Pulmonary artery endothelial cell (primary cell): ENCODE data around the gene MRPL18. TPM values are rescaled to one million over a fixed set of nuclear protein-coding genes. Genes with fewer than 3 reads are reported as not detected.
"Not testable (repeated sequence)": the region's sequence is repeated elsewhere in the genome, so short reads cannot be mapped to it uniquely, and the experiment has no call there.

ENCODE experiments used
- DNase-seq: peaks from one replicate; pipeline ENCODE4 v3.0.0-alpha.2; 2011; ENCODE audit warnings: low read depth, low spot score
- total RNA-seq: library from RNA; depleted of rRNA; stranded (reverse); fragments of >200 nt; gene quantifications from 2 replicates; pipeline ENCODE4 v1.2.3, GENCODE V29; 2014

Gene MRPL18
- total RNA-seq = 80.0 and 147 TPM in 2 replicates

- DNase-seq = peak; percentile 96
Measured at GRCh38 chr6:159790149-159790955, at the start of gene MRPL18. Gene MRPL18 (plus strand): TSS chr6:159790467. CDS start chr6:159790588, 121 bp downstream.

GRCh38 chr6:159742165-159742564 is 48.1 kb upstream of the MRPL18 start:
- DNase-seq = no peak

DNA sequence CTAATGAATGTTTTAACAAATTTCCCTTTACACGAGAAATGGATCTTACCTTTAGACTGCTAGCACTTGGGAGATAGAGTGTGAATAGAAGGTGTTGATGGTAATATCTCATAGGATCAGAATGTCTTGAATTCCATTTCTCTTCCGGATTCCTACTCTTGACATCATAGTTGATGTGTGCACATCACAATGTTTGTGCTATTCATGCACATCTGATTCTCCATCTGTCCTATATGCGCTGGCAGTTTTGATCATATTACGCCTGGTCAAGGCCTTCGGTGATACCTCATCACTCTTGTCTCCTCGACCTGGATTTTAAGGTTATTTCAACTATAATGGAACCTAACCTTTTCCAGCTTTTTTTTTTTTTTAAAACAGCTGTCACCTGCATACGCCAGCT is 45.2 kb upstream of the MRPL18 start:
- DNase-seq = no peak

DNA sequence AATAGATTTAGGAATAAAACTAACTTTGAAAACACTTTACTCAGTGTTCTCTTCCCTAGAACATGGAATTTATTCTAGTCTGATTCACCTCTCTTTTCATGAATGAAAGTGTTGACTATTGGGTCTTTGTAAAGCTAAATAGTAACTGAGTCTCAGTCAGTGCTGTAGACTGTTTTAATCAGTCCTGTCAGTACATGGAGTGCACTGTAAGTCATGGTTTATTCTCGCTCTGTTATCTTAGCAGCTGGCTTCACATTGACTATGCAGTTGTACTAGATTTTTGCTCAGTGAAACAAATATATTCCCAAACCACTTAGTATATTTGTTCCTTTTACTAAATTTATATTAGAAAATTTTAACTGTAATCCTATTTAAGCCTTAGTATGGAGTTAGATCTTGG is 43.5 kb upstream of the MRPL18 start:
- no peak for DNase-seq

GRCh38 chr6:159748127-159748526 is 42.1 kb upstream of the MRPL18 start:
- DNase-seq = not testable (repeated sequence)

DNA sequence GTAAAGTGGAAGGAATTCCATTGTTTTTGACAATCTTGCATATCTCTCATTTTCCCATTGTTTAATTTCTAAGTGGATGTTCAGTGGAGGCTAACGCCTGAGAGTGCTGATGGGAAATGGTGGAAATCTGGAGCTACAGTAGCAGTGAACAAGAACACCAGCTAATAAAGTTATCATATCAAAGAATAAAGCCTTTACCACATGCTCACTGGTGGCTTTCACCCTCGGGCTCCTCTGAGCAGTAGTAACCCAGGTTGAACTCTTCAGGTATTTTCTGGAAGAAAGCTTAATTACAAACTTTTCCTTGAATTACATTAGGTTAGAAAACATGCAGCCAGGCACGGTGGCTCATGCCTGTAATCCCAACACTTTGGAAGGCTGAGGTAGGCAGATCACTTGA is 38.8 kb upstream of the MRPL18 start:
- DNase-seq = no peak

- DNase-seq = no peak
Measured at GRCh38 chr6:159753081-159753872, 37.0 kb upstream of the MRPL18 start.

DNA sequence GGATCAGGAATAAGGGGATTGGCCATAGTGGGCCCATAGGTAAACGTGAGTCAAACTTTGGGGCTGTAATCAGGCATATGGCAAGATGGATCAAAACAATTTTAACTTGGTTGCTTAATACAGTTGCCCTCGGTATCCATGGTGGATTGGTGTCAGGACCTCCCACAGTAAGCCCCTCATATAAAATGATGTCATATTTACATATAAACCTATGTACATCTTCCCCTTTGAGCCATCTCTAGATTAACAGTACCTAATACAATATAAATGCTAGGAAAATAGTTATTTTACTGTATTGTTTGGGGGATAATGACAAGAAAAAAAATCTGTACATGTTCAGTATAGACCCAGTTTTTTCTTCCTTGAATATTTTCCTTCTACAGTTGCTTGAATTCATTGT is 35.9 kb upstream of the MRPL18 start:
- DNase-seq = no peak

GRCh38 chr6:159754959-159755914 is 35.0 kb upstream of the MRPL18 start:
- DNase-seq = no peak

- DNase-seq = no peak
Measured at GRCh38 chr6:159756508-159756907, 33.8 kb upstream of the MRPL18 start.

GRCh38 chr6:159758031-159759001 is 32.0 kb upstream of the MRPL18 start:
- no peak for DNase-seq

DNA sequence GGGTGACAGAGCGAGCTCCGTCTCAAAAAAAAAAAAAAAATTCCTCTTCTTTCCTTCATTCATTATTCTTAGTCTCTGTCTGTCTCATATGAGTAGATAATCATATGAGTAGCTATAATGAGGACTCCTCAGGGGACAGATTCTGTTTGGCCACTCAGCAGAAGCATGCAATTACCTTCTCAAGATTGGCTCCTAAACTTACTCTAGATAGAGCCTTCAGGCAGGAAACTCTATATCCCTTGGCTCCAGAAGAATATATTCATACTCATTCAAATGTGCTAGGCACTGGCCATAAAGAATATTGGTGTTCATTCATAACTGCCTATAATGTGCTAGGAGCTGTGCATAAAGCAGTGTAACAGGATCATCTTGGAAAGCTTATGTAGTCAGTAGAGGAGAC is 30.6 kb upstream of the MRPL18 start:
- no peak for DNase-seq

DNA sequence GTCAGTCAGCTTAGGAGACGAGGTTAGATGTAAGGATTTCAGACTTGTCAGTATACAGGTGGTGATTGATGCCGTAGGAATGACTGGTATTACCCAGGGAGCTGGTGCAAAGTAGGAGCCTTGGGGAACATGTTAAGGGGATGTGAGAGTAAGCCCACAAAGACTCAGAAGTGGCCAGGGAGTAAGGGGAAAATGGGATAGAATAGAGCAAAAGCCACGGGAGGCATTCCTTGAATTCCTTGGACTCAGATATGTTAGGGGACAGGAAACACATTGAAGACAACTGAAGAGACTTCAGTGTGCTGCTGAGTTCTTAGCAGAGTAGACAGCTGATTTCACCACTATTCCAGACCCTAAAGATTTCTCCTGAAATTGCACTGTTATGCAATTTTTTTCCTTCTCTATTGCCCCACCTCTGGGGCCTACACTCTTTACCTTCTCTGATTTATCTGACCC is 29.6 kb upstream of the MRPL18 start:
- DNase-seq = peak; percentile 39

DNA sequence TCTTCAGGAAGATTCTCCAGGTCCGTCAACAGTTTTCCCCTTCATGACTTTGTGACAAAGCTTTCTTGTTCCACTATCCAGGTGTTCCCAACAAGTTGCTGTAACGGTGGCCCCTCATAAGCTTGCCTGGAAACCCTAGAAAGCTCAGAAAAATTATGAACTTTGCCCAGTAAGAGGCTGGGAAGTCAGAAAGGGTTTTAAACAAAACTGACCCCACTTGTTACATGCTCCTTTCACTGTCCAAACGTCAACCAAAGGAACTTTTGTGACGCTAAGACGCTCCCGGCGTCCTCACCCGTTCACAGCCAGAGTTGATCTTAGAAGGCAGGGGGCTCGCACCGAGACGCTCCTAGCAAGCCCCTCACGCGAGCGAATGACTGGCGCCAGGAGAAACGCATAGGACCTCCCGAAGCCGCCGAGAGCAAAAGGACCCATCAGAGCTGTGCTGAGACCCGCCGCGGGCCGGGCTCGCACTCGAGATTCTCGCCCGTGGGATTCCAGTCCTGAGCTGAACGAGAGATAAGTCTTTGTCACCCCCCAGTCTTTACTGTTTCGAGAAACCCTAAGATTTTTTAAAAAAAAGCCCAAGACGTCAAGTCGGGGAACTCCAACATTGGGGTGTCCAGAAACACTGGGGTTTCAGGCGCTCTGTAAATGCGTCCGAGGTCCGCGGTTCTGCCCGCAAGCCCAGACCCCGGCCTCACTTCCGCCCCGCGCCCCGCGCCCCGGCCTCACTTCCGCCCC is 29.0 kb upstream of the MRPL18 start:
- DNase-seq = no peak

DNA sequence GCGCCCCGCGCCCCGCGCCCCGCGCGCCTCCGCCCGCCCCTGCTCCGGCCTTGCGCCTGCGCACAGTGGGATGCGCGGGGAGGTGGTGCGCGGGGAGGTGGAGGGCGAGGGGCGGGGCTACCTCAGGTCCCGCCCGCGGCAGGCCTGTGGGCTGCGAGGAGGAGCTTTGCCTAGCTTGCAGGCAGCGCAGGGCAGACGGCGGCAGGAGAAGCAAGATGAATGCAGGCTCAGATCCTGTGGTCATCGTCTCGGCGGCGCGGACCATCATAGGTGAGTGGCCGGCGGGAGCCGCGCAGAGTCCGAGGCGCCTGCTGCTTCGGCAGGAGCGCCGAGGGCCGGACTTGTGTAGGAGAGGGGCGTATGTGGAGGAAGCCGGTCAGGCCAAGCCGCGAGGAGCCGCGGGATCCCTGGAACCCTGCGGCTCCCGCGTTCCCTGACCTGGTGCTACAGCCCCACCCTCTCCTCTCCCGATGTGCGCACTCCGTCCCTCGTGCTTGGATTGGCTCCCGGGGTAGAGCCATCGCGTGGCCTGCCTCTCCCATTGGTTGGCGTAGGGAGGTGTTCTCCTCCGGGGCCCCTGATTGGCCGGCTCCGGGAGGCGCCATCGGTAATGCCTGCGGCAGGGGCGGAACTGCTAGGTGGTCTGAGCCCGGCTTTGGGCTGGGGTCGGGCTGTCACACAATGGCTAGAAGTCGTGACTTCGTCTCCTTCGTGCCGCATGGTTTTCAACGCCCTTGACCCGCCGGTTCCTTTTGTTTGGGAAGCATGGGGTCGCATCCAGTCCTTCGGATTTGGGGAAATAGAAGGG is 28.2 kb upstream of the MRPL18 start, which contains the start of gene ACAT2:
Gene ACAT2, plus strand, starts transcription at position 173 of the 808 bp plus-strand sequence. Its CDS starts 43 bp downstream, at position 216.
- peak; percentile 78 for DNase-seq

DNA sequence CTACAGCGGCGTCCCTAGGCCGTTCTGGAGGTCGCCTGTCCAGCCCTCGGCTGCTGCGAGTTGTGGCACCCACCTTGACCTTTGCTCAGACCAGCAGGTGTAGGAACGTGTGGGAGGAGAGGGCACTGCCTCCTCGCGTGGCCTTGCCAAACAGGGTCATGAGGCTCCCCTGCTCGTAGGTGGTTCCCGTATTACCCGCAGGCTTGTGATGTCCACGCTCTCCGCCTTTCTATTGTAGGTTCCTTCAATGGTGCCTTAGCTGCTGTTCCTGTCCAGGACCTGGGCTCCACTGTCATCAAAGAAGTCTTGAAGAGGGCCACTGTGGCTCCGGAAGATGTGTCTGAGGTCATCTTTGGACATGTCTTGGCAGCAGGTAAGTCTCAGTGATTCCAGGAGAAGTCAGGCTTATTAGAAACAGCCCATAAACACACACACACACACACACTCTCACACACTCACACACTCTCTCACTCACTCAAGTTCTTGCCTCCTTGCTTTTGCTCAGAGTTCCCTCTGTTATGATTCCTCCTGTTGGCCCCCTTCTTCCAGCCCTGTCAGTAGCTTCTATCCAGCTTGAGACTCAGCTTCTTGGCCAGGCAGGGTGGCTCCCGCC is 27.5 kb upstream of the MRPL18 start:
- DNase-seq = no peak

DNA sequence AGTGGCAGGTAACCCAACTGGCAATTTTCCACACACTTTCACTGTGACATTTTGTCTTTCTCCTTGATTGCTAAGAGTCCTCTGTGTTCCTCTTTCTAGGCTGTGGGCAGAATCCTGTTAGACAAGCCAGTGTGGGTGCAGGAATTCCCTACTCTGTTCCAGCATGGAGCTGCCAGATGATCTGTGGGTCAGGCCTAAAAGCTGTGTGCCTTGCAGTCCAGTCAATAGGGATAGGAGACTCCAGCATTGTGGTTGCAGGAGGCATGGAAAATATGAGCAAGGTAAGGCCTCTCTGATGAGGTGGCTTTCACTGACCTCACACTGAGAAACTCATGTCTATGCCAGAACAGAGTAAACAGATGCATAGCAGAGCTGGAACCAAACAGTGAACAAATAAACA is 23.4 kb upstream of the MRPL18 start:
- no peak for DNase-seq

- no peak for DNase-seq
Measured at GRCh38 chr6:159769470-159769869, 20.8 kb upstream of the MRPL18 start.
